B cell (primary cell): Measurements from ENCODE around the gene SSU72. TPM values are rescaled to one million over a fixed set of nuclear protein-coding genes. Genes with fewer than 3 reads are reported as not detected.
"Not testable (repeated sequence)": the region's sequence is repeated elsewhere in the genome, so short reads cannot be mapped to it uniquely, and the experiment has no call there.

Source experiments
- ATAC-seq: fragments of 200-7000 bp; cut with Tn5 transposase; one replicate; pipeline ENCODE4 v1.10.0; 2021; ENCODE audit warnings: low read depth, mild to moderate bottlenecking, moderate number of reproducible peaks, moderate library complexity
- CTCF ChIA-PET: fragments of 350-600 bp; sonication (Branson Sonifier 250); formaldehyde crosslinking; loops from one replicate; lab custom pipeline; 2021; ENCODE audit warnings: antibody characterized with exemption, inconsistent platforms; lab: Charles Lee
- POLR2A ChIA-PET: fragments of 350-600 bp; sonication (Branson Sonifier 250); formaldehyde crosslinking; loops from one replicate; lab custom pipeline; 2021; ENCODE audit warnings: antibody characterized with exemption; lab: Charles Lee
- DNase-seq: peaks from one replicate; pipeline ENCODE4 v3.0.0; 2013
- H2AFZ ChIP-seq: 2 replicates; pipeline ENCODE4 v1.6.1; 2012; ENCODE audit warnings: mild to moderate bottlenecking, low read depth, low read length; ENCODE audit not compliant: insufficient read depth, poor library complexity, severe bottlenecking
- H3K27ac ChIP-seq, 2 donors: 1 replicate in 1 of 2; 2 replicates in 1 of 2; pipeline ENCODE4 v1.5.1; 2012 to 2013; ENCODE audit warnings: low read length in 2 of 2, mild to moderate bottlenecking in 2 of 2, moderate library complexity in 1 of 2
- H3K27me3 ChIP-seq, 4 experiments: fragments of 200-600 bp in 1 of 4; sonication (generic) in 1 of 4; replicated peaks in 1 of 4; 1 replicate in 2 of 4; 2 replicates in 2 of 4; pipeline versions ENCODE4 v1.6.1 to v1.7.0; 2013 to 2016; ENCODE audit warnings: low read length in 3 of 4, mild to moderate bottlenecking in 2 of 4, mixed read lengths in 1 of 4, moderate library complexity in 1 of 4; ENCODE audit not compliant: insufficient read depth in 4 of 4, control insufficient read depth in 3 of 4; ENCODE audit errors: control extremely low read depth in 1 of 4
- H3K36me3 ChIP-seq, 2 experiments: replicated peaks in 1 of 2; 1 replicate in 1 of 2; 2 replicates in 1 of 2; pipeline versions ENCODE4 v1.6.1 to v1.7.1; 2013; ENCODE audit warnings: low read length in 1 of 2; ENCODE audit not compliant: insufficient read depth in 2 of 2, control insufficient read depth in 1 of 2; ENCODE audit errors: control extremely low read depth in 1 of 2, extremely low read depth in 1 of 2
- H3K4me1 ChIP-seq, 2 donors: fragments of 200-600 bp in 1 of 2; sonication (generic) in 1 of 2; 1 replicate in 1 of 2; 2 replicates in 1 of 2; pipeline versions ENCODE4 v1.5.1 to v1.6.1; 2013 to 2017; ENCODE audit warnings: low read length in 2 of 2; ENCODE audit not compliant: control insufficient read depth in 2 of 2, insufficient read depth in 2 of 2
- H3K4me2 ChIP-seq: replicated peaks from 2 replicates; pipeline ENCODE3; 2012; ENCODE audit warnings: mild to moderate bottlenecking, low read depth, low read length; ENCODE audit not compliant: poor library complexity, severe bottlenecking
- H3K4me3 ChIP-seq, 5 experiments: fragments of 200-600 bp in 1 of 5; sonication (generic) in 1 of 5; 1 replicate in 3 of 5; 2 replicates in 2 of 5; pipeline versions ENCODE4 v1.5.1 to v1.7.0; 2011 to 2016; ENCODE audit warnings: low read length in 4 of 5, mild to moderate bottlenecking in 4 of 5, low read depth in 2 of 5, control low read depth in 1 of 5, moderate library complexity in 1 of 5; ENCODE audit not compliant: insufficient read depth in 1 of 5; ENCODE audit errors: control extremely low read depth in 1 of 5, extremely low read depth in 1 of 5
- H3K79me2 ChIP-seq: fragments of 200-600 bp; sonication (generic); one replicate; pipeline ENCODE4 v1.6.0; 2016; ENCODE audit warnings: low read length; ENCODE audit not compliant: control insufficient read depth, insufficient read depth
- H3K9ac ChIP-seq: fragments of 200-600 bp; sonication (generic); 2 replicates; pipeline ENCODE4 v1.6.1; 2017; ENCODE audit warnings: mild to moderate bottlenecking, low read length, moderate library complexity
- H3K9me3 ChIP-seq, 3 donors: one replicate each; pipeline versions ENCODE4 v1.6.1 to v1.7.1; 2013; ENCODE audit warnings: low read length in 2 of 3; ENCODE audit not compliant: control insufficient read depth in 2 of 3, insufficient read depth in 1 of 3; ENCODE audit errors: control extremely low read depth in 1 of 3
- H4K20me1 ChIP-seq: 2 replicates; pipeline ENCODE4 v1.6.0; 2012; ENCODE audit warnings: mild to moderate bottlenecking, low read length; ENCODE audit not compliant: insufficient read depth, control insufficient read depth, poor library complexity, severe bottlenecking
- H3K27ac Mint-ChIP-seq: one replicate; pipeline ENCODE4 v1.8.0; 2021; ENCODE audit warnings: mixed read lengths
- H3K27me3 Mint-ChIP-seq: one replicate; pipeline ENCODE4 v1.8.0; 2021; ENCODE audit warnings: mixed read lengths
- H3K4me1 Mint-ChIP-seq: one replicate; pipeline ENCODE4 v1.8.0; 2021; ENCODE audit warnings: mixed read lengths
- H3K4me3 Mint-ChIP-seq: one replicate; pipeline ENCODE4 v1.8.0; 2021; ENCODE audit warnings: mixed read lengths
- H3K9me3 Mint-ChIP-seq: one replicate; pipeline ENCODE4 v1.8.0; 2022; ENCODE audit warnings: mixed read lengths; ENCODE audit not compliant: insufficient read depth
- WGBS: methylation state at CpG from one replicate; pipeline ENCODE4 v1.1.5; 2013; ENCODE audit warnings: missing lambda C conversion rate; ENCODE audit not compliant: insufficient coverage; 5-methylcytosine and 5-hydroxymethylcytosine counted together
- intact Hi-C: fragments of 100-400 bp; cut with micrococcal nuclease; formaldehyde crosslinking; loops from one replicate; pipeline ENCODE4 v1.10.0; 2022
- polyA plus RNA-seq: library from polyadenylated mRNA; depleted of rRNA; stranded (reverse); fragments of >200 nt; gene quantifications from 2 replicates; pipeline ENCODE4 v1.2.3, GENCODE V29; 2012
- total RNA-seq, 2 donors: library from RNA; stranded (reverse); fragments of 120-200 nt in 1 of 2; gene quantifications; 1 replicate in 1 of 2; 2 replicates in 1 of 2; pipeline versions ENCODE4 v1.2.3 to v1.2.4, GENCODE V29; 2013 to 2022

The SSU72 gene
- total and polyA plus RNA-seq, 2 donors (not counting 1 experiment from before 2014, with no cell fraction given) = 86.8 to 112 TPM

GRCh38 chr1:1494311-1494710 lies 80.4 kb downstream of the SSU72 start:
- H3K4me2 ChIP-seq, H4K20me1 ChIP-seq, H3K4me3 ChIP-seq, H2AFZ ChIP-seq, H3K79me2 ChIP-seq, CTCF ChIA-PET, H3K27me3 ChIP-seq, ATAC-seq, POLR2A ChIA-PET, H3K4me1 ChIP-seq, H3K9ac ChIP-seq, H3K9me3 Mint-ChIP-seq, H3K27ac Mint-ChIP-seq, H3K27ac ChIP-seq, DNase-seq, H3K27me3 Mint-ChIP-seq, H3K4me1 Mint-ChIP-seq, H3K4me3 Mint-ChIP-seq, intact Hi-C loops: not testable (repeated sequence)
- 90% methylated on average over 15 of the region's 22 CpGs for WGBS
- peaks cover 0 to 25% (median 1%) of the 10 kb centered on the region in 3 donors for H3K9me3 ChIP-seq
- H3K36me3 ChIP-seq = peaks cover 3 to 11% of the 10 kb centered on the region in 2 experiments

Other genes starting within 250 kb of the SSU72 start
- 4.0 and 4.1 TPM in 2 replicates for gene TAS1R3, start 243.6 kb downstream of the SSU72 start, total RNA-seq
- 5.7 and 11.7 TPM in 2 replicates for gene TAS1R3, start 243.6 kb downstream of the SSU72 start, polyA plus RNA-seq
- 46.1 and 48.2 TPM in 2 replicates for gene DVL1, start 225.4 kb downstream of the SSU72 start, total RNA-seq
- 46.0 and 53.5 TPM in 2 replicates for gene DVL1, start 225.4 kb downstream of the SSU72 start, polyA plus RNA-seq
- gene MXRA8, start 216.3 kb downstream of the SSU72 start, total RNA-seq = not detected in 2 replicates
- 0.10 and 0.25 TPM in 2 replicates for gene MXRA8, start 216.3 kb downstream of the SSU72 start, polyA plus RNA-seq
- 61.7 and 67.0 TPM in 2 replicates for gene AURKAIP1, start 199.7 kb downstream of the SSU72 start, total RNA-seq
- 47.3 and 61.1 TPM in 2 replicates for gene AURKAIP1, start 199.7 kb downstream of the SSU72 start, polyA plus RNA-seq
- gene CCNL2, start 175.5 kb downstream of the SSU72 start, total RNA-seq = 347 and 367 TPM in 2 replicates
- 263 and 333 TPM in 2 replicates for gene CCNL2, start 175.5 kb downstream of the SSU72 start, polyA plus RNA-seq
- 119 and 129 TPM in 2 replicates for gene MRPL20, start 167.6 kb downstream of the SSU72 start, total RNA-seq
- 55.9 and 59.3 TPM in 2 replicates for gene MRPL20, start 167.6 kb downstream of the SSU72 start, polyA plus RNA-seq
- gene ANKRD65, start 153.6 kb downstream of the SSU72 start, total RNA-seq = not detected in 2 replicates
- 0.12 TPM in 1 of 2 replicates, not detected in the other for gene ANKRD65, start 153.6 kb downstream of the SSU72 start, polyA plus RNA-seq
- not detected in 2 replicates for gene VWA1, start 139.2 kb downstream of the SSU72 start, total RNA-seq
- gene VWA1, start 139.2 kb downstream of the SSU72 start, polyA plus RNA-seq = 0.09 TPM in 1 of 2 replicates, not detected in the other
- gene ATAD3C, start 125.2 kb downstream of the SSU72 start, total RNA-seq = 0.20 and 0.56 TPM in 2 replicates
- gene ATAD3C, start 125.2 kb downstream of the SSU72 start, polyA plus RNA-seq = 1.1 TPM in 2 replicates
- gene ATAD3B, start 103.1 kb downstream of the SSU72 start, total RNA-seq = 51.4 and 51.5 TPM in 2 replicates
- 50.9 and 62.0 TPM in 2 replicates for gene ATAD3B, start 103.1 kb downstream of the SSU72 start, polyA plus RNA-seq
- 17.5 and 22.9 TPM in 2 replicates for gene ATAD3A, start 62.7 kb downstream of the SSU72 start, total RNA-seq
- 17.8 and 18.2 TPM in 2 replicates for gene ATAD3A, start 62.7 kb downstream of the SSU72 start, polyA plus RNA-seq
- gene TMEM240, start 34.2 kb downstream of the SSU72 start, total RNA-seq = 0.66 and 1.8 TPM in 2 replicates
- gene TMEM240, start 34.2 kb downstream of the SSU72 start, polyA plus RNA-seq = 0.28 and 0.40 TPM in 2 replicates
- 1.4 and 1.6 TPM in 2 replicates for gene FNDC10, start 25.3 kb upstream of the SSU72 start, total RNA-seq
- gene FNDC10, start 25.3 kb upstream of the SSU72 start, polyA plus RNA-seq = 0.52 and 1.4 TPM in 2 replicates
- 95.9 and 98.1 TPM in 2 replicates for gene MIB2, start 40.6 kb upstream of the SSU72 start, total RNA-seq
- gene MIB2, start 40.6 kb upstream of the SSU72 start, polyA plus RNA-seq = 94.0 and 152 TPM in 2 replicates
- gene MMP23B, start 57.3 kb upstream of the SSU72 start, total RNA-seq = 1.0 and 1.5 TPM in 2 replicates
- gene MMP23B, start 57.3 kb upstream of the SSU72 start, polyA plus RNA-seq = 1.7 and 3.4 TPM in 2 replicates
- gene CDK11B, start 84.1 kb upstream of the SSU72 start, total RNA-seq = 35.3 and 36.3 TPM in 2 replicates
- gene CDK11B, start 84.1 kb upstream of the SSU72 start, polyA plus RNA-seq = 14.1 and 19.6 TPM in 2 replicates
- 107 and 111 TPM in 2 replicates for gene SLC35E2B, start 117.9 kb upstream of the SSU72 start, total RNA-seq
- gene SLC35E2B, start 117.9 kb upstream of the SSU72 start, polyA plus RNA-seq = 64.4 and 67.7 TPM in 2 replicates
- gene CDK11A, start 149.5 kb upstream of the SSU72 start, total RNA-seq = 82.1 and 88.3 TPM in 2 replicates
- gene CDK11A, start 149.5 kb upstream of the SSU72 start, polyA plus RNA-seq = 111 and 138 TPM in 2 replicates
- gene NADK, start 203.6 kb upstream of the SSU72 start, total RNA-seq = 179 and 184 TPM in 2 replicates
- 149 and 194 TPM in 2 replicates for gene NADK, start 203.6 kb upstream of the SSU72 start, polyA plus RNA-seq